ENCODE results near the gene LUC7L3. TPM values are rescaled to one million over a fixed set of nuclear protein-coding genes. Genes with fewer than 3 reads are reported as not detected.

Gene LUC7L3
- total RNA-seq, 1 experiment from 2014 or later, result 45.4 TPM

DNA sequence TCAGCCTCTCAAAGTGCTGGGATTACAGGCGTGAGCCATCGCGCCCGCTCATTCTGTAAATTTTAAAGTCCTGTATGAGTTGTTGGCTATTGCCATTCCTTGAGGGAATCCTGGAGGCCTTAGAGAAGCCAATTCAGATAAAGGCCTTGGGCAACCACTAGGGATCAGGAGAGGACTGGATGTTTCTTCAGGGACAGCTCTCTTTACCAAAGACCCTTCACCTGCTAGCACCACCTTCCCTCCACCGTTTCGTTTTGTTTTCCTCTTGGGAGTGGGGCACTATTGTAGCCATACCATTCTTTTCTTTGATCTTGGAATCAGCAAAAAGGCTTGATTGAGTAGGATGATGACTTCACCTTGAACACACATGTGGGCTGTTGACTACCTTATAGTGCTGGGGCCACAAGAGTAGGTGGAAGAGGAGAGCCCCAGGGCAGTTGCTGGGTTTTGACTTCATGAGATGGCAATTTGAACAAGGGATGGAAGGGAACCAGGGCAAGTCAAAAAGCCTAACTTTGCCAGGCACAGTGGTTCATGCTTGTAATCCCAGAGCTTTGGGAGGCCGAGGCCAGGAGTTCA is 54.9 kb downstream of the LUC7L3 start:
- Histone ChIP-seq H3K4me3 (ENCODE audit: insufficient read depth, low read depth, low read length) (no peak overlapping the region), H3K36me3 (replicated peaks; ENCODE audit: control insufficient read depth, insufficient read depth, low read length) (no peaks in the 10 kb centered on the region), H3K27me3 (ENCODE audit: control insufficient read depth, insufficient read depth, low read length) (no peaks in the 10 kb centered on the region)
- DNase-seq, result peak; percentile 57

DNA sequence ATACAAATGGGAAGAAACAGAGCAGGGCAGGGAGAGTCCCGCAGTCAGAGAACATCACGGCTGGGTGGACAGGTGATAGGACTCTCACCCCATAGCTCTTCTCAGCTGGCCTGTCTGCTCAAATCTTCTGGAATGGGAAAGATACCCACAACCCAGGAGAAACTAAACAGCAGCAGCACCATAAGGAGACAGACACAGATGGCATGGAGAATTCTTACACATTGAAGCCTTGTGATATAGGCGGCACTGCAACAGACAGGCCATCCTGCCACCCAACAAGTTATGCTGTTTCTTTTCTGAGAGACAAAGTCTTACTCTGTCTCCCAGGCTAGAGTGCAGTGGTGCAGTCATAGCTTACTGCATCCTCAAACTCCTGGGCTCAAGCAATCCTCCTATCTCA is 56.5 kb downstream of the LUC7L3 start:
- Histone ChIP-seq H3K4me3 (ENCODE audit: insufficient read depth, low read depth, low read length) (no peak overlapping the region), H3K27me3 (ENCODE audit: control insufficient read depth, insufficient read depth, low read length) (no peaks in the 10 kb centered on the region), H3K36me3 (replicated peaks; ENCODE audit: control insufficient read depth, insufficient read depth, low read length) (no peaks in the 10 kb centered on the region)
- DNase-seq, result no peak

DNA sequence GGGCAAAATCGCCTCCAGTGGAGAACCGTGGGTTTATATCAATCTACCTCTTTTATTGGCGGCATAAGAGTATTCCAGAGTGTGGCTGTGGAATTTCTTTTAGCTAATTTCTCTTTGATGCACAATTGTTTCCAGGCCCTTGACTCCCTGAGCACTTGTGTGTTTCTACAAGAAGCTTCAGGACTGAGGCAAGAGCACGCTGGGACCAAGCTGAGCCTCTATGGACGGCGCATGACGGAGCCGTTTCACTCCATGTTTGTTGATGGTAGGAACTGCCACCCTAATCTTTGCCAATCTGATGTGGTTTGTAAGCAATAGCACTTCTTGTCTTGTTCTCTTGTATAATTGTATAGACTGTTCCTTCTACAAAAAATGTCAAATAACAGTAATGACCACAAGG is 59.1 kb downstream of the LUC7L3 start:
- H3K36me3 ChIP-seq (replicated peaks; ENCODE audit: control insufficient read depth, insufficient read depth, low read length), result no peaks in the 10 kb centered on the region
- DNase-seq, result peak; percentile 7
- no peak overlapping the region for H3K4me3 ChIP-seq (ENCODE audit: insufficient read depth, low read depth, low read length)
- no peaks in the 10 kb centered on the region for H3K27me3 ChIP-seq (ENCODE audit: control insufficient read depth, insufficient read depth, low read length)

DNA sequence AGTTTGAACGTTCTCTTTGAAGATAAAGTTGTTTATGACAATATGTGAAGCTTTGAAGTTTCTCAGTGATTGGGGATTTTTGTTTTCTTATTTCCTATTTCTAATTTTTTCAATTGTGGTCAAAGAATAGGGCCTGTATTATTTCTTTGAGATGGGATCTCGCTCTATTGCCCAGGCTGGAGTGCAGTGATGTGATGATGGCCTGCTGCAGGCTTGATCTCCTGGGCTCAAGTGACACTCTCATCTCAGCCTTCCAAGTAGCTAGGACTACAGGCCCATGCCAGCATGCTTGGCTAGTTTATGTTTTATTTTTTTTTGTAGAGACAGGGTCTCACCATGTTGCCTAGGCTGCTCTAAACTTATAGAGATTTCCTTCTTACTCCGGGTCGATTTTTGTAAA is 59.6 kb downstream of the LUC7L3 start:
- no peaks in the 10 kb centered on the region for H3K36me3 ChIP-seq (replicated peaks; ENCODE audit: control insufficient read depth, insufficient read depth, low read length)
- no peak overlapping the region for H3K4me3 ChIP-seq (ENCODE audit: insufficient read depth, low read depth, low read length)
- H3K27me3 ChIP-seq (ENCODE audit: control insufficient read depth, insufficient read depth, low read length), result no peaks in the 10 kb centered on the region

DNA sequence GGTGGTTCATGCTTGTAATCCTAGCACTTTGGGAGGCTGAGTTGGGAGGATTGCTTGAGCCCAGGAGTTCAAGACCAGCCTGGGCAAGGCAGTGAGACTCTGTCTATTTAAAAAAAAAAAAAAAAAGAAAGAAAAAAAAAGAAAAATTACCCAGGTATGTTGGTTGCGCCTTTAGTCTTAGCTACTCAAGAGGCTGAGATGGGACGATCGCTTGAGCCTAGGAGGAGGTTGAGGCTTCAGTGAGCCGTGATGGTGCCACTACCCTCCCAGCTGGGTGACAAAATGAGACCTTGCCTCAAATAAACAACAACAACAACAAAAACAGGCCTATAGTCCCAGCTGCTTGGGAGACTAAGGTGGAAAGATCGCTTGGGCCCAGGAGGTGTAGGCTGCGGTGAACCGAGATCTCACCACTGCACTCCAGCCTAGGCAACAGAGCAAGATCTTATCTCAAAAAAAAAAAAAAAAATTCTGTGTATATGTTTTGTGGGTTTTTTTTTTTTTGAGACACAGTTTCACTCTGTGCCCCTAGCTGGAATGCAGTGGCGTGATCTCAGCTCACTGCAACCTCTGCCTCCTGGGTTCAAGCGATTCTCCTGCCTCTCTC is 60.4 kb downstream of the LUC7L3 start:
- DNase-seq, result no peak
- no peak overlapping the region for H3K4me3 ChIP-seq (ENCODE audit: insufficient read depth, low read depth, low read length)
- no peaks in the 10 kb centered on the region for H3K27me3 ChIP-seq (ENCODE audit: control insufficient read depth, insufficient read depth, low read length)
- H3K36me3 ChIP-seq (replicated peaks; ENCODE audit: control insufficient read depth, insufficient read depth, low read length), result no peaks in the 10 kb centered on the region

More for the DNA sequence above, 59.6 kb downstream of the LUC7L3 start:
- DNase-seq, result no peak

DNA sequence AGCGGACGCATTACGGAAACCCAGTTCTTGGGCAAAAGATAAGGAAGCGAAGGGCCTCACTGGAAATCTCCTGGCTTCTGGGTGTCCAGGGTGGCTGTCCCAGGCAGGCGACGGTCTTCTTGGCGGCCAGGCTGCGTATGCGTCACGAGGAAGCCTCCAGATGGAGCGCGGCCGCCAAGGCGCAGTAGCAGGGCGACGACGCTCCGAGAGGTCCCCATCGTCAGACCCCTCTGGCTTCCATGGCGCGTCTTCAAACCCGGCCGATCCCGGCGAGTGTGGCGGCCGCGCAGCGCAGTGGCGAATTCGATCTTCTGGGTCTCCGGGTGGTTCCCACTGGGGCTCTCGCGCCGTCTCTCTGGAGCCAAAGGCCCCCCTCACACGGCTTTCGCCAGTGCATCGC is 61.8 kb downstream of the LUC7L3 start:
- Histone ChIP-seq H3K27me3 (ENCODE audit: control insufficient read depth, insufficient read depth, low read length) (no peaks in the 10 kb centered on the region), H3K4me3 (ENCODE audit: insufficient read depth, low read depth, low read length) (no peak overlapping the region), H3K36me3 (replicated peaks; ENCODE audit: control insufficient read depth, insufficient read depth, low read length) (no peaks in the 10 kb centered on the region)
- no peak for DNase-seq

DNA sequence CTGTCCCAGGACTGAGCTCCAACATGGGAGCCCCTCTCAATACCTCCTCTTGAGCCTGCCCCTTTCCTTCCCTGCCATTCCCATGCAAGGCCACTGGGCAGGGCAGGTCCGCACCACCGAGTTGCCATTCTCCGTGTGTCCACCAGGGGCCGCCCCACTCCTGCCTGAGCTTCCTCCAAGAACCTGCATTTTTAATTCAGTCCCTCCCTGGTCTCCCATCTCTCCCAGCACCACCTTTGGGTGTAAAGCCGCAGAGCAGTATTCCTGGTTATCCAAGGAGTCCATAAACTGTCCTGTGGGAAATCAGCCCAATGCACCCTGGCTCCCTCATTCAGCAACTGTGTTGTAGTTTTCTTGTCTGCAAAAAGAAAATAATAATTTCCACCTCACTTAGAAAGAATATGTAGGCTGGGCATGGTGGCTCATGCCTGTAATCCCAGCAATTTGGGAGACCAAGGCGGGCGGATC is 63.8 kb downstream of the LUC7L3 start:
- DNase-seq, result peak; percentile 93
- H3K36me3 ChIP-seq (replicated peaks; ENCODE audit: control insufficient read depth, insufficient read depth, low read length), result no peaks in the 10 kb centered on the region
- H3K4me3 ChIP-seq (ENCODE audit: insufficient read depth, low read depth, low read length), result no peak overlapping the region
- H3K27me3 ChIP-seq (ENCODE audit: control insufficient read depth, insufficient read depth, low read length), result no peaks in the 10 kb centered on the region

DNA sequence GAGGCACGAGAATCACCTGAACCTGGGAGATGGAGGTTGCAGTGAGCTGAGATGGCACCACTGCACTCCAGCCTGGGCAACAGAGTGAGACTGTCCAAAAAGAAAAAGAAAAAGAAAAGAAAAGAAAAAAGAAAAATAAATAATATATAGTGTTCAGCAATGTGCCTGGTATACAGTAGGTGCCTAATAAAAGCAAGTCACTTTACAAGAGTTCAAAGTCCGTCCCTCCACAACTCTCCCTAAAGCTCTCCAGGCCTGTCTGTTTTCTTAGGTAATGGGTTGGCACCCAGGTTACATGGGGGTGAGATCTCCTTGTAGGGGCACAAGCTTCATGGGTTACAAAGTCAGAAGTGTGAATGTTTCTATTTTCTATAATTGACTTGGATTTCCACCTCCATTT is 64.5 kb downstream of the LUC7L3 start:
- no peak for DNase-seq
- Histone ChIP-seq H3K4me3 (ENCODE audit: insufficient read depth, low read depth, low read length) (no peak overlapping the region), H3K27me3 (ENCODE audit: control insufficient read depth, insufficient read depth, low read length) (no peaks in the 10 kb centered on the region)

DNA sequence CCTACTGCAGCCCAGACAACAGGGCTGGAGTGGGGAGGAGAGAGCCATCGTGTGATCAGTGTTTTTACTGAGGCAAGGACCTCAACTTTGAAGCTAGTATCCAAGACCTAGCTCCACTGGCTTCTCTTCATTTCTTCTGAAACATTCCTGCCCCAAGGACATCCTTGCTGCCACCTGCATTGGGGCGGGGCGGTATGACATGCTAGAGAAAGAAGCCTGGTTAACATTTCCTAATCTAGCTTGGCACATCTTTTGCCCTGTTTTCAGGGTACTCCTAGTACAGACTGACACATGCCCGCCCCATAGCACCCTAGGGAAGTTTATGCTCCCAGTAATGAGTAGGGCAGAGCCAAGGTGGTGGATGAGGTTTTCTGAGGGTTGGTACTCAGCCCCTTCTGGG is 65.7 kb downstream of the LUC7L3 start:
- Histone ChIP-seq H3K4me3 (ENCODE audit: insufficient read depth, low read depth, low read length) (no peak overlapping the region), H3K36me3 (replicated peaks; ENCODE audit: control insufficient read depth, insufficient read depth, low read length) (no peaks in the 10 kb centered on the region), H3K27me3 (ENCODE audit: control insufficient read depth, insufficient read depth, low read length) (no peaks in the 10 kb centered on the region)
- DNase-seq, result no peak

More for the DNA sequence above, 64.5 kb downstream of the LUC7L3 start:
- no peaks in the 10 kb centered on the region for H3K36me3 ChIP-seq (replicated peaks; ENCODE audit: control insufficient read depth, insufficient read depth, low read length)

DNA sequence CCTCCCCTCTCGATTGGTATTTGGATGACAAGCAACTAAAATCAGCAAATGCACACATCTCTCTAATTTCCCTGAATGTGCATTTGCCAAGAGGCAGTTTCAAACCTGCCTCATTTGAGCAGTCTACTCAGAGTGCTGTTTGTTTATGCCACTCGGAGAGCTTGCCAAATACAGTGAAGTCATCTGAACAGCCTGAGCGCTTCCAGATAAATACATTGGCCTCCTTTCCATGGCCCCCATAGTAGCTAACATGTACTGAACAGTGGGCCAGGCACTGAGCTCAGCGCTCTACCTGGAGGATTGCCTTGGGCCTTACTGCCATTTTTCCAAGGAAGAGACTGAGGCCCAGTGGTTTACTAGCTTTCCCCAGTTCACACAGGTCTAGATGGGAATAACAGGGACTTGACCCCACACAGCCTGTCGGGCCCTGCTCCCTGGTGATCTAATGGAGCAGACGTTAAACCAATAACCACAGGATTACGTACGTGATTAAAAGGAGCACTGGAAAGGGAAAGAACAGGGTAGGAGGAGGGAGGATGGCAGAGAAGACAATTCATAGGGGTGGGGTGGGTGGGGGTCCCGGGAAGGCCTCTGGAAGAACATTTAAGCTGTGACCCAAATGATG is 66.7 kb downstream of the LUC7L3 start:
- Histone ChIP-seq H3K4me3 (ENCODE audit: insufficient read depth, low read depth, low read length) (no peak overlapping the region), H3K36me3 (replicated peaks; ENCODE audit: control insufficient read depth, insufficient read depth, low read length) (no peaks in the 10 kb centered on the region), H3K27me3 (ENCODE audit: control insufficient read depth, insufficient read depth, low read length) (no peaks in the 10 kb centered on the region)
- DNase-seq, result no peak

DNA sequence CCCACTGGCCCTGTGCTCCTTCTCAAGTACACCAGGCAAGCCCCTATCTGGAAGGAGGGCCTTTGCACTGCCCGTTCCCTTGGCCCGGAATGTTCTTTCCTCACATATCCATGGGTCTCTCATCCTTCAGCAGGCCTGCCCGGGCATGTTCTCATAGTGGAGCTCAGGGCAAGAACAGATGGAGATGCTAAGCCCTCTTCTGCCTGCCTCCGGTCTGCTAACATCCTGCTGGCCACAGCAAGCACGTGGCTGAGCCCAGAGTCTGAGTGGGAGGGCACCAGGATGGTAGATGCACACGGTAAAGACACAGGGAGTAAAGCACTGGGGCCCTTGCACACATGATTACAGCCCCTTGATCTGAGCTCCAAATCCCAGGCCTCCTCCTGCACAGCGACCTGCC is 67.7 kb downstream of the LUC7L3 start:
- DNase-seq, result no peak

DNA sequence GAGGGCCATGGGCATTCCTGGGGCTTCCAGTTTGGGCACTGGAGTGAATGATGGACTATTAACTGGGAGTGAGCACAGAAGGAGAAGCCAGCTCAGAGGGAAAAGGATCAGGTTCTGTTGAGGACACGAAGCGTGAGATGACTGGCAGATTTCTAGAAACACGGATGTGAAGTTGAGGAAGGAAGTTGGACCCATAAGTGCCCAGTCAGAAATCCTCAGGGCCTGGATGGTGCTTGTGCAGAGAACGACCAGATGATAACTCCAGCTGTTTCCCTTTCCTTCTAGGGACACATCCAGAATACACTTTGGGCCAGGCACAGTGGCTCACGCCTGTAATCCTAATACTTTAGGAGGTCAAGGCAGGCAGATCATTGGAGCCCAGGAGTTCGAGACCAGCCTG is 71.2 kb downstream of the LUC7L3 start:
- Histone ChIP-seq H3K36me3 (replicated peaks; ENCODE audit: control insufficient read depth, insufficient read depth, low read length) (no peaks in the 10 kb centered on the region), H3K27me3 (ENCODE audit: control insufficient read depth, insufficient read depth, low read length) (no peaks in the 10 kb centered on the region), H3K4me3 (ENCODE audit: insufficient read depth, low read depth, low read length) (no peak overlapping the region)
- DNase-seq, result no peak

More for the DNA sequence above, 67.7 kb downstream of the LUC7L3 start:
- Histone ChIP-seq H3K36me3 (replicated peaks; ENCODE audit: control insufficient read depth, insufficient read depth, low read length) (no peaks in the 10 kb centered on the region), H3K4me3 (ENCODE audit: insufficient read depth, low read depth, low read length) (no peak overlapping the region), H3K27me3 (ENCODE audit: control insufficient read depth, insufficient read depth, low read length) (no peaks in the 10 kb centered on the region)

DNA sequence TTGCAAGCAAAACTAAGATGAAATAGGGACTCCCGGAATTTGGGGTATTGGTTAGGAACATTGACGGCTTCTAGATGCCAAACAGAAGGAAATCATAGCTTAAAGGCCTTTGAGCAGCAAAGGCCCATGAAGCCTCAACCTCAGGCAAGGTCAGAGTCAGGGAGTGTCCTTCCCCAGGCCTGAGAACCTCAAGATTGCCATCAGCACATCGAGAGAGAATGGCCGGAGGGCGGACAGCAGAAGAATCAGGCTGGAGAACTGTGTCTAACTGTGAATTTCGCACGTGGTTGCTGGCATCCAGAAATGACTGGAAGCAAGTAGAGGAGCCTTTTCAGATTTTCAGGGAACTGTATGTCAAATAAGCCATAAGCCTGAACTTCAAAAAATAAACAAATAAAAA is 72.7 kb downstream of the LUC7L3 start:
- no peaks in the 10 kb centered on the region for H3K27me3 ChIP-seq (ENCODE audit: control insufficient read depth, insufficient read depth, low read length)
- no peak for DNase-seq
- H3K4me3 ChIP-seq (ENCODE audit: insufficient read depth, low read depth, low read length), result no peak overlapping the region
- no peaks in the 10 kb centered on the region for H3K36me3 ChIP-seq (replicated peaks; ENCODE audit: control insufficient read depth, insufficient read depth, low read length)

DNA sequence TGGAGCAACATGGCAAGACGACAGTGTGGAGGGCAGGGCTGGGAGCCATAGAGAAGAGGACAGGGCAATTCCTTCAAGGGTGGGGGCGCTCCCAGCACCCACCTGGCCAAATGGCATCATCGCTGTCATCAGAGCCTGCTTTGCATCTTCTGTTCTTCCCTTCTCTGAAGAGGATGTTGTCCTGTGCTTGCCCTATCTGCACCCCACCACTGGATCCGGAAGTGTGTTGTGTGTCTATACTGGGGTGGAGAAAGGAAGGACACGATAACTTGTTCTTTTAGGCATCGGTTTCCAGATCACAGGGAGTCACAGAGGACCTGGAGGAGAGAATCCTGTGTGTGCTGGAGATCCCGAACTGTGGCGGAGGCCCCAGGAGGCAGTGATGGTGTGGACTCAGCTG is 73.6 kb downstream of the LUC7L3 start:
- no peak for DNase-seq
- Histone ChIP-seq H3K27me3 (ENCODE audit: control insufficient read depth, insufficient read depth, low read length) (no peaks in the 10 kb centered on the region), H3K36me3 (replicated peaks; ENCODE audit: control insufficient read depth, insufficient read depth, low read length) (no peaks in the 10 kb centered on the region), H3K4me3 (ENCODE audit: insufficient read depth, low read depth, low read length) (no peak overlapping the region)

DNA sequence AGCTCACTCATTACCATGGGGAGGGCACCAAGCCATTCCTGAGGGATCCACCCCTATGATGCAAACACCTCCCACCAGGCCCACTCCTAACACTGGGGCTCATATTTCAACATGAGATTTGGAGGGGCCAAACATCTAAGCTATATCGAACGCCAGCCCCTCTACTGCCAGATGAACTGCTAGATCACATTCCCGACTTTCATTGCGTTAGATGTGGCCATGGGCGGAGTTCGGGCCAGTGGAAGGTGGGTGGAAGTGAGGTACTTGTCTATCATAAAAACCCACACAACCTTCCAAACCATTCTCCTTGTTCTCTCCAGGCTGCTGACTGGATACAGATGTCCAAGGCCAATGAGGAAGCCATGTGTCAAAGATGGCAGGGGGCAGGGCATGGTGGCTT is 75.0 kb downstream of the LUC7L3 start:
- DNase-seq, result no peak
- Histone ChIP-seq H3K36me3 (replicated peaks; ENCODE audit: control insufficient read depth, insufficient read depth, low read length) (no peaks in the 10 kb centered on the region), H3K4me3 (ENCODE audit: insufficient read depth, low read depth, low read length) (no peak overlapping the region), H3K27me3 (ENCODE audit: control insufficient read depth, insufficient read depth, low read length) (no peaks in the 10 kb centered on the region)
